Osteocyte (in vitro differentiated cells): ENCODE data around the gene KCNQ4. TPM values are rescaled to one million over a fixed set of nuclear protein-coding genes. Genes with fewer than 3 reads are reported as not detected.

Source experiments
- DNase-seq: peaks from one replicate; pipeline ENCODE4 v3.0.0; 2021; ENCODE audit warnings: mixed read lengths; ENCODE audit not compliant: unreplicated experiment; ENCODE audit errors: extremely low spot score
- H3K27ac Mint-ChIP-seq: one replicate; pipeline ENCODE4 v1.8.0; 2021; ENCODE audit warnings: mild to moderate bottlenecking, mixed read lengths; ENCODE audit not compliant: unreplicated experiment
- H3K27me3 Mint-ChIP-seq: one replicate; pipeline ENCODE4 v1.8.0; 2021; ENCODE audit warnings: mixed read lengths; ENCODE audit not compliant: unreplicated experiment
- H3K36me3 Mint-ChIP-seq: one replicate; pipeline ENCODE4 v1.8.0; 2021; ENCODE audit warnings: mixed read lengths; ENCODE audit not compliant: unreplicated experiment
- H3K4me1 Mint-ChIP-seq: one replicate; pipeline ENCODE4 v1.8.0; 2021; ENCODE audit warnings: mixed read lengths; ENCODE audit not compliant: unreplicated experiment
- H3K4me3 Mint-ChIP-seq: one replicate; pipeline ENCODE4 v1.8.0; 2021; ENCODE audit warnings: mild to moderate bottlenecking, moderate library complexity, mixed read lengths; ENCODE audit not compliant: unreplicated experiment
- H3K9me3 Mint-ChIP-seq: one replicate; pipeline ENCODE4 v1.8.0; 2021; ENCODE audit warnings: mixed read lengths; ENCODE audit not compliant: unreplicated experiment
- total RNA-seq: library from RNA; stranded (reverse); gene quantifications from 2 replicates; pipeline ENCODE4 v1.2.1, GENCODE V29; 2021
- TF ChIP-seq, protein P1 (sequence below): fragments of 200-600 bp; sonication (generic); IDR thresholded peaks from 2 replicates; pipeline ENCODE4 v1.5.0; 2021; ENCODE audit warnings: antibody characterized with exemption, mild to moderate bottlenecking, moderate library complexity

KCNQ4 gene
- total RNA-seq, 1 donor from 2014 or later = 0.51 TPM

DNA sequence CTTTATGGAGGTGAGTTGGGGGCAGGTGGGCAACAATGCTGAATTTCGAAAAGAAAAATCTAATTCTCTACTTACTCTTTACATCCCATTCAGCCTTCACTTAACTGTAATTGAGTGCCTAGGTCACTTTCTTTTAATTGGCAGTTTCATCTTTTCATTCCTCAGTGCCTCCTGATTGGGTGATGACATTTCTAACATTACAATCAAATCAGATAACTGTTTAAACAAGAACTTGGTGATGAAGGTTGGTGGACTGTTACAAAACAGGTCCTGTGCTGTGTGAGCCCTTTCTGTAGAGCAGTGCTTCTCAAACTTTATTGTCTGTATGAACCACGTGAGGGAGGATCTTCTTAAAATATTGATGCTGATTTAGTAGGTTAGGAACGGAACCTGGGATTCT, 40.1 kb upstream of the KCNQ4 start:
- Mint-ChIP-seq H3K27me3 (no peaks in the 10 kb centered on the region), H3K9me3 (no peaks in the 10 kb centered on the region), H3K4me3 (no peak overlapping the region), H3K27ac (no peak overlapping the region), H3K36me3 (peaks cover 60% of the 10 kb centered on the region), H3K4me1 (peaks cover 26% of the 10 kb centered on the region)
- TF ChIP-seq, protein P1, sequence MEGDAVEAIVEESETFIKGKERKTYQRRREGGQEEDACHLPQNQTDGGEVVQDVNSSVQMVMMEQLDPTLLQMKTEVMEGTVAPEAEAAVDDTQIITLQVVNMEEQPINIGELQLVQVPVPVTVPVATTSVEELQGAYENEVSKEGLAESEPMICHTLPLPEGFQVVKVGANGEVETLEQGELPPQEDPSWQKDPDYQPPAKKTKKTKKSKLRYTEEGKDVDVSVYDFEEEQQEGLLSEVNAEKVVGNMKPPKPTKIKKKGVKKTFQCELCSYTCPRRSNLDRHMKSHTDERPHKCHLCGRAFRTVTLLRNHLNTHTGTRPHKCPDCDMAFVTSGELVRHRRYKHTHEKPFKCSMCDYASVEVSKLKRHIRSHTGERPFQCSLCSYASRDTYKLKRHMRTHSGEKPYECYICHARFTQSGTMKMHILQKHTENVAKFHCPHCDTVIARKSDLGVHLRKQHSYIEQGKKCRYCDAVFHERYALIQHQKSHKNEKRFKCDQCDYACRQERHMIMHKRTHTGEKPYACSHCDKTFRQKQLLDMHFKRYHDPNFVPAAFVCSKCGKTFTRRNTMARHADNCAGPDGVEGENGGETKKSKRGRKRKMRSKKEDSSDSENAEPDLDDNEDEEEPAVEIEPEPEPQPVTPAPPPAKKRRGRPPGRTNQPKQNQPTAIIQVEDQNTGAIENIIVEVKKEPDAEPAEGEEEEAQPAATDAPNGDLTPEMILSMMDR = no peak
- no peak for DNase-seq

DNA sequence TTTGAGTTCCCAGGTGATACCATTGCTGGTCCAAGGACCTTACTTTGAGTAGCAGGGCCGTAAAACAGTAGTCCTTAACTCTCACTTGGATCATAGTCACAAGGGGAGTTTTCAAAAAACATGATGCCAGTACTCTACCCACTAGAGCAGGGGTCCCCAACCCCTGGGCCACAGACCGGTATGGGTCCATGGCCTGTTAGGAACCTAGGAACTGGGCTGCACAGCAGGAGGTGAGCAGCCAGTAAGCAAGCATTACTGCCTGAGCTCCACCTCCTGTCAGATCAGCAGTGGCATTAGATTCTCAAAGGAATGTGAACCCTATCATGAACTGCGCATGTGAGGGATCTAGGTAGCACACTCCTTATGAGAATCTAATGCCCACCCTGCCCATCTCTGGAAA, 39.7 kb upstream of the KCNQ4 start:
- Mint-ChIP-seq H3K27ac (no peak overlapping the region), H3K9me3 (no peaks in the 10 kb centered on the region), H3K27me3 (no peaks in the 10 kb centered on the region), H3K4me3 (no peak overlapping the region), H3K36me3 (peaks cover 60% of the 10 kb centered on the region), H3K4me1 (peaks cover 23% of the 10 kb centered on the region)
- no peak for DNase-seq
- TF ChIP-seq, protein P1 = no peak

DNA sequence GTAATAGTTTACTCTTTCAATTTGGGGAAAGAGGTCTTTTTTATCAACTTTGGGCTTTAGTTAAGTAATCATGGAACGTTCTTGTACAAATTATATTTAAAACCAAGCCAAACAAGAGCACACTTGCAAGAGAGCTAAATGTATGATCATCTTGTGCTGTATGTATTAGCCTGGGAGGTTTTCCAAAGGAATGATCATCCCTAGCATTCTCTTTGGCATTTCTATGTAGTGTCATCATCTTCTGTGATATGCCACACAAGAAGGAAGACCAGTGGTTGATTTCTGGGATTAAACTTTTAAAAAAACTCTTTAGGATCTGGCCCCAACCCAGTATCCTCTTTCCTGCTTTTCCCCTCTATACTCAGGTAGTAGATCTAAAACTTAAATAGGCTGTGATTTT, 38.4 kb upstream of the KCNQ4 start:
- H3K4me3 Mint-ChIP-seq = no peak overlapping the region
- peak overlapping the region; percentile 66 for H3K27ac Mint-ChIP-seq

DNA sequence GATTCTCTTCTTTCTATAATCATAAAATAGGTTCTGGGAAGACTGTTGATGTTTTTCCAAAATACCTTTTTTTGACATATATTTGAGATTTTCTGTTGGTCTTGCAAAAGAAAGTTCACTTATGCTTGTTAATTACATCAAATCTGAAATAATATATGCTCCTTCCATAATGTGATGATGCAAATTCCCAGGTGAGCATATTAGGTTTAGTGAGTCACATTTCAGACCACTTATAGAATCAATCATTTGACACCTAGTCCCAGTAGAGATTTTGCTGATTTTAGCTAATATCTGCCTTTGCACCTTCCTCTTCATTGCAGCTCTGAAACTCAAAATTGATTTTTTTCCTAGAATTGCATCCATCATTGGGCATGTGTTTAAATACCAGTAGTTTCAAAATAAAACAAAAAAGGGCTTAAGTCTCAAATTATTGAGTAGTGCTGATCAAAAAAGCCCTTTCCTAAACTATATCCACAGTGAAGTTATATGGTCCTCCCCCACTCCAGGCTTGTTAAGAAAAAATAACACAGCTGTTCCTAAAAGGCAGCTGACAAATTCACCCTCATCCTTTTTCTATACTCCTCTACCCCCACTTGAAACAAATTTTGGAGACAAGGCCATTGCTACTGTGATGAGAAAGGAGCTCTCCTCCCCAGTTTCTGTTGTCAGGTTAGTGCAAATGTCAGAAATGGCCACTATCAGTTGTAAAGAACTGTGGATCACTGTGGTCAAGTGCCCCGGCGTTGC, 37.1 kb upstream of the KCNQ4 start:
- TF ChIP-seq, protein P1 = no peak
- Mint-ChIP-seq H3K36me3 (peaks cover 57% of the 10 kb centered on the region), H3K4me1 (peaks cover 20% of the 10 kb centered on the region), H3K27ac (peak overlapping the region; percentile 6), H3K27me3 (no peaks in the 10 kb centered on the region), H3K4me3 (no peak overlapping the region), H3K9me3 (no peaks in the 10 kb centered on the region)
- no peak for DNase-seq

More for the DNA sequence above, 38.4 kb upstream of the KCNQ4 start:
- H3K9me3 Mint-ChIP-seq = no peaks in the 10 kb centered on the region
- H3K27me3 Mint-ChIP-seq = no peaks in the 10 kb centered on the region
- DNase-seq = no peak
- H3K36me3 Mint-ChIP-seq = peaks cover 57% of the 10 kb centered on the region
- peaks cover 20% of the 10 kb centered on the region for H3K4me1 Mint-ChIP-seq
- TF ChIP-seq, protein P1 = no peak

DNA sequence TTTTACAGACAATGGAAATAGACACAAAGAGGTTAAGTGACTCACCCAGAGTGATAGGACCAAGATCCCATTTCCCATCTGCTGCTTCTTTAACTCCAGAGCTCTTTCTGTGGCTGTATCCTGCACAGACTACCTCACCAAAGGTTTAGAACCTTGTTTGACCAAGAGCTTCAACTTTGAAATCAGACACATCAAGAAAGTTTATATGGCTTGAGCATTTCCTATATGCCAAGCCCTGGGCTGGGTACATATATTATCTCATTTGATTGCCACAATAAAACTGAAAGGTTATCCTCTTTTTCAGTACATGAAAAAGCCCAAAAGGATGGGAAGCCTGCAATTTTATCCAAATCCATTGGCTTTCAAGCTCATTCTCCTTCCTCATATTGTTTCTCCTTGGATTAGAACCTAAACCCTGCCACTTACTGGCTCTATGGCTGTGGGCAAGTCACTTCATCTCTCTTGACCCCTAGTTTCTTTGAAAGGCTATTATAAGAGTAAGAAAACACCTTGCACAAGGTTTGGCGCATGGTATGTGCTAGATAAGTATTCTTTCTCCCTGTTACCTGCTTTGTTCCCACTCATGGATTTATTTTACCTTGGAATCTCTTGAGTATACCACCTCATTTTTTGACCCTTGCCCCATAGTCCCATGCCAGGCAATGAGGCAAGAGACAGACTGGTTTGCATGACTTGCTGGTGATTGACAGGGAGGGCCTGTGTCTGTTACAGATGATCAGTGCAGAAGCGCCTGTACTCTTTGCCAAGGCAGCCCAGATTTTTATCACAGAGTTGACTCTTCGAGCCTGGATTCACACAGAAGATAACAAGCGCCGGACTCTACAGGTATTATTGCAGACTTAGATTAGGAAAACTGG, 34.5 kb upstream of the KCNQ4 start:
- DNase-seq = no peak
- H3K36me3 Mint-ChIP-seq = peaks cover 60% of the 10 kb centered on the region
- H3K4me3 Mint-ChIP-seq = no peak overlapping the region
- no peak overlapping the region for H3K27ac Mint-ChIP-seq
- H3K4me1 Mint-ChIP-seq = peaks cover 20% of the 10 kb centered on the region
- TF ChIP-seq, protein P1 = no peak
- H3K27me3 Mint-ChIP-seq = no peaks in the 10 kb centered on the region
- no peaks in the 10 kb centered on the region for H3K9me3 Mint-ChIP-seq
